Hepatocyte (in vitro differentiated cells): ENCODE results near the gene NUP214. TPM values are rescaled to one million over a fixed set of nuclear protein-coding genes. Genes with fewer than 3 reads are reported as not detected.

Experiments
- DNase-seq: peaks from one replicate; pipeline ENCODE4 v3.0.0-alpha.2; 2016; ENCODE audit warnings: low spot score
- H2AFZ ChIP-seq: fragments of 200-600 bp; sonication (generic); 2 replicates; pipeline ENCODE4 v1.6.0; 2016; ENCODE audit warnings: antibody characterized with exemption, mild to moderate bottlenecking
- H3K27ac ChIP-seq: fragments of 200-600 bp; sonication (generic); 2 replicates; pipeline ENCODE4 v1.5.1; 2016; ENCODE audit warnings: mild to moderate bottlenecking
- H3K27me3 ChIP-seq: fragments of 200-600 bp; sonication (generic); 2 replicates; pipeline ENCODE4 v1.6.1; 2016
- H3K36me3 ChIP-seq: fragments of 200-600 bp; sonication (generic); replicated peaks from 2 replicates; pipeline ENCODE4 v1.5.1; 2016; ENCODE audit warnings: low read depth; ENCODE audit not compliant: insufficient read depth
- H3K4me1 ChIP-seq: fragments of 200-600 bp; sonication (generic); 2 replicates; pipeline ENCODE4 v1.5.1; 2016; ENCODE audit warnings: mild to moderate bottlenecking, moderate library complexity; ENCODE audit not compliant: insufficient read depth
- H3K4me2 ChIP-seq: fragments of 200-600 bp; sonication (generic); 2 replicates; pipeline ENCODE4 v1.6.0; 2016
- H3K4me3 ChIP-seq: fragments of 200-600 bp; sonication (generic); 2 replicates; pipeline ENCODE4 v1.5.1; 2016; ENCODE audit warnings: mild to moderate bottlenecking
- H3K79me2 ChIP-seq: fragments of 200-600 bp; sonication (generic); 2 replicates; pipeline ENCODE4 v1.6.0; 2017; ENCODE audit warnings: mild to moderate bottlenecking
- H3K9me2 ChIP-seq: fragments of 200-600 bp; sonication (generic); replicated peaks from 2 replicates; pipeline ENCODE4 v1.6.0; 2017; ENCODE audit warnings: mild to moderate bottlenecking; ENCODE audit not compliant: insufficient read depth
- H3K9me3 ChIP-seq: fragments of 200-600 bp; sonication (generic); 2 replicates; pipeline ENCODE4 v1.5.1; 2016; ENCODE audit warnings: low read depth, mild to moderate bottlenecking
- H4K20me1 ChIP-seq: fragments of 200-600 bp; sonication (generic); 2 replicates; pipeline ENCODE4 v1.6.0; 2016; ENCODE audit warnings: mild to moderate bottlenecking; ENCODE audit not compliant: insufficient read depth, poor library complexity, severe bottlenecking
- EZH2 ChIP-seq: fragments of 200-600 bp; sonication (generic); IDR thresholded peaks from 2 replicates; pipeline ENCODE4 v1.6.1; 2016; ENCODE audit warnings: antibody characterized with exemption, mild to moderate bottlenecking, borderline replicate concordance
- EZH2phosphoT487 ChIP-seq: fragments of 200-600 bp; sonication (generic); IDR thresholded peaks from one replicate; pipeline ENCODE4 v1.6.1; 2018; ENCODE audit warnings: antibody characterized with exemption, mild to moderate bottlenecking, low read depth, moderate library complexity; ENCODE audit not compliant: unreplicated experiment, severe bottlenecking
- WGBS: methylation state at CpG from one replicate; pipeline ENCODE4 v1.1.6; 2016; ENCODE audit warnings: low lambda C conversion rate; ENCODE audit errors: missing lambda C conversion rate; 5-methylcytosine and 5-hydroxymethylcytosine counted together
- polyA plus RNA-seq: library from polyadenylated mRNA; unstranded; fragments of >200 nt; fragmentation: Nextera tagmentation; extraction: Ambion mirVana; gene quantifications from 2 replicates; pipeline ENCODE4 v1.2.1, GENCODE V29; 2016
- total RNA-seq: library from RNA; depleted of rRNA; stranded (reverse); fragments of >200 nt; gene quantifications from 2 replicates; pipeline ENCODE4 v1.2.3, GENCODE V29; 2014
- TF ChIP-seq, protein P1 (sequence below): fragments of 200-600 bp; sonication (generic); IDR thresholded peaks from 2 replicates; pipeline ENCODE4 v1.5.1; 2016; ENCODE audit warnings: antibody characterized with exemption, mild to moderate bottlenecking; ENCODE audit not compliant: poor library complexity

The NUP214 gene
- total and polyA plus RNA-seq, 2 experiments from 2014 or later = 13.7 to 18.1 TPM

GRCh38 chr9:131129183-131129582 lies 3.8 kb downstream of the NUP214 start:
- WGBS = 93% methylated on average over 3 of the region's 3 CpGs

DNA sequence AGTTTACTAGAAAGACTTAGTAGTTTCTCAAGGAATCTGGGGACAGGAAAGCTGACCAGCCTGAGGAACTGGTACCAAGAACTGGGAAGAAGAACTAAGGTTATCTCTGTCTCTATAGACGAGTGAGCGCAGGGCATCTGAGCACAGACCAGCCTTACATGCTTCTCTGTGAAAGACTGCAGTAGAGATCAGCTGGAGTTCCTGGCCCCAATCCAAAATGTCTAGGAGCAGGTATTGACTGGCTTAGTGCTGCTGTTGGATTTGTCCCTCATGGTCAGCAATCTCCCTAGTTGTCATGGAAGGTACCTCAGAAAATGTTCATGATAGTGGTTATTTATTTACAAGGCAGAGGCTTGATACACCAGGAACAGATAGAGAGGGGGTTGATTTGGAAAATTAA lies 13.3 kb downstream of the NUP214 start:
- DNase-seq = no peak
- H3K4me1 ChIP-seq = no peaks in the 10 kb centered on the region

More at GRCh38 chr9:131129183-131129582, 3.8 kb downstream of the NUP214 start:
- Histone ChIP-seq H4K20me1 (no peaks in the 10 kb centered on the region), H3K4me1 (peaks cover 15% of the 10 kb centered on the region), H3K4me3 (no peak overlapping the region), H3K9me2 (no peaks in the 10 kb centered on the region), H3K79me2 (peaks cover 31% of the 10 kb centered on the region), H3K36me3 (peaks cover 5% of the 10 kb centered on the region), H3K9me3 (no peaks in the 10 kb centered on the region), H2AFZ (no peak overlapping the region), H3K27ac (no peak overlapping the region), H3K4me2 (no peak overlapping the region), H3K27me3 (no peaks in the 10 kb centered on the region)
- TF ChIP-seq, protein P1, sequence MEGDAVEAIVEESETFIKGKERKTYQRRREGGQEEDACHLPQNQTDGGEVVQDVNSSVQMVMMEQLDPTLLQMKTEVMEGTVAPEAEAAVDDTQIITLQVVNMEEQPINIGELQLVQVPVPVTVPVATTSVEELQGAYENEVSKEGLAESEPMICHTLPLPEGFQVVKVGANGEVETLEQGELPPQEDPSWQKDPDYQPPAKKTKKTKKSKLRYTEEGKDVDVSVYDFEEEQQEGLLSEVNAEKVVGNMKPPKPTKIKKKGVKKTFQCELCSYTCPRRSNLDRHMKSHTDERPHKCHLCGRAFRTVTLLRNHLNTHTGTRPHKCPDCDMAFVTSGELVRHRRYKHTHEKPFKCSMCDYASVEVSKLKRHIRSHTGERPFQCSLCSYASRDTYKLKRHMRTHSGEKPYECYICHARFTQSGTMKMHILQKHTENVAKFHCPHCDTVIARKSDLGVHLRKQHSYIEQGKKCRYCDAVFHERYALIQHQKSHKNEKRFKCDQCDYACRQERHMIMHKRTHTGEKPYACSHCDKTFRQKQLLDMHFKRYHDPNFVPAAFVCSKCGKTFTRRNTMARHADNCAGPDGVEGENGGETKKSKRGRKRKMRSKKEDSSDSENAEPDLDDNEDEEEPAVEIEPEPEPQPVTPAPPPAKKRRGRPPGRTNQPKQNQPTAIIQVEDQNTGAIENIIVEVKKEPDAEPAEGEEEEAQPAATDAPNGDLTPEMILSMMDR = no peak
- TF ChIP-seq EZH2phosphoT487 = no peak
- no peak for DNase-seq

GRCh38 chr9:131140112-131140511 lies 14.7 kb downstream of the NUP214 start:
- Histone ChIP-seq H3K4me1 (no peaks in the 10 kb centered on the region), H3K27me3 (no peaks in the 10 kb centered on the region), H3K36me3 (no peaks in the 10 kb centered on the region), H3K9me2 (no peaks in the 10 kb centered on the region), H3K9me3 (no peaks in the 10 kb centered on the region), H3K4me2 (no peak overlapping the region), H3K4me3 (no peak overlapping the region), H4K20me1 (no peaks in the 10 kb centered on the region), H3K79me2 (no peaks in the 10 kb centered on the region), H2AFZ (no peak overlapping the region), H3K27ac (no peak overlapping the region)
- 96% methylated on average over 4 of the region's 4 CpGs for WGBS
- DNase-seq = no peak
- TF ChIP-seq EZH2 (no peak), EZH2phosphoT487 (no peak)

More for the DNA sequence above, 13.3 kb downstream of the NUP214 start:
- Histone ChIP-seq H3K27ac (no peak overlapping the region), H3K9me3 (no peaks in the 10 kb centered on the region), H4K20me1 (no peaks in the 10 kb centered on the region), H3K4me3 (no peak overlapping the region), H2AFZ (no peak overlapping the region), H3K9me2 (no peaks in the 10 kb centered on the region), H3K4me2 (no peak overlapping the region), H3K27me3 (no peaks in the 10 kb centered on the region), H3K36me3 (no peaks in the 10 kb centered on the region), H3K79me2 (no peaks in the 10 kb centered on the region)
- TF ChIP-seq EZH2phosphoT487 (no peak), EZH2 (no peak)
- TF ChIP-seq, protein P1 = no peak
- WGBS = 96% methylated on average over 2 of the region's 2 CpGs

DNA sequence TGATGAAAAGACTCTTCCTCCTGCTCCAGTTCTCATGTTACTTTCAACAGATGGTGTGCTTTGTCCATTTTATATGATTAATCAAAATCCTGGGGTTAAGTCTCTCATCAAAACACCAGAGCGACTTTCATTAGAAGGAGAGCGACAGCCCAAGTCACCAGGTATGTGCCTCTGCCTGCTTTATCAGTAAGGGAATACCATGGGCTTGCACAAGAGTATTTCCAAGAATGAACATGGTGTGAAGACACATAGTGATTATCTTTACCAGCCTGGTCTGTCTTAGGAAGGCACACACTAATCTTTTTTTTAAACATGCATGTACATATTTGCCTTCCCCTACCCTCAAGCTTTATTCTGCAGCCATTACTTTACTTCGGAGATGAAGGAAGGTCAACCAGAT lies 15.2 kb downstream of the NUP214 start:
- no peaks in the 10 kb centered on the region for H3K9me2 ChIP-seq
- TF ChIP-seq, protein P1 = no peak
- no peak for TF ChIP-seq EZH2
- 96% methylated on average over 3 of the region's 3 CpGs for WGBS
- no peaks in the 10 kb centered on the region for H3K4me1 ChIP-seq
- no peaks in the 10 kb centered on the region for H3K9me3 ChIP-seq
- H3K79me2 ChIP-seq = no peaks in the 10 kb centered on the region
- H3K27ac ChIP-seq = no peak overlapping the region
- no peak overlapping the region for H2AFZ ChIP-seq
- H3K4me2 ChIP-seq = no peak overlapping the region
- no peaks in the 10 kb centered on the region for H4K20me1 ChIP-seq
- H3K4me3 ChIP-seq = no peak overlapping the region
- no peaks in the 10 kb centered on the region for H3K36me3 ChIP-seq
- no peak for DNase-seq
- no peaks in the 10 kb centered on the region for H3K27me3 ChIP-seq
